ENCODE measurements around the gene CCDC184.
"Not testable (repeated sequence)": the region's sequence is repeated elsewhere in the genome, so short reads cannot be mapped to it uniquely, and the experiment has no call there.

The CCDC184 gene

GRCh38 chr12:48183091-48183875, at the start of gene CCDC184:
CCDC184 (plus strand) TSS chr12:48183644; CDS start chr12:48184123, 479 bp downstream.
- H3K4me3 ChIP-seq (ENCODE audit: low read depth, low read length), result peak within 1 kb of the TSS; percentile 61
- DNase-seq (ENCODE audit: low read depth), result peak; percentile 66
- peak; percentile 47 for TF ChIP-seq CTCF (conservative IDR thresholded peaks at IDR 0.05; ENCODE audit: low read depth, low read length)

- DNase-seq (ENCODE audit: low read depth), result no peak
- no peak for TF ChIP-seq CTCF (conservative IDR thresholded peaks at IDR 0.05; ENCODE audit: low read depth, low read length)
- H3K4me3 ChIP-seq (ENCODE audit: low read depth, low read length), result no peak overlapping the region
Observed at GRCh38 chr12:48135027-48135426, 48.4 kb upstream of the CCDC184 start.

GRCh38 chr12:48142818-48143674, 40.4 kb upstream of the CCDC184 start:
- DNase-seq (ENCODE audit: low read depth), result no peak

GRCh38 chr12:48143898-48144297, 39.5 kb upstream of the CCDC184 start:
- no peak for DNase-seq (ENCODE audit: low read depth)
- TF ChIP-seq CTCF (conservative IDR thresholded peaks at IDR 0.05; ENCODE audit: low read depth, low read length), result peak; percentile 8
- H3K4me3 ChIP-seq (ENCODE audit: low read depth, low read length), result no peak overlapping the region

More at GRCh38 chr12:48142818-48143674, 40.4 kb upstream of the CCDC184 start:
- TF ChIP-seq CTCF (conservative IDR thresholded peaks at IDR 0.05; ENCODE audit: low read depth, low read length), result no peak
- no peak overlapping the region for H3K4me3 ChIP-seq (ENCODE audit: low read depth, low read length)

- no peak overlapping the region for H3K4me3 ChIP-seq (ENCODE audit: low read depth, low read length)
- no peak for DNase-seq (ENCODE audit: low read depth)
- TF ChIP-seq CTCF (conservative IDR thresholded peaks at IDR 0.05; ENCODE audit: low read depth, low read length), result no peak
Observed at GRCh38 chr12:48145981-48146380, 37.5 kb upstream of the CCDC184 start.

GRCh38 chr12:48151103-48151771, 32.2 kb upstream of the CCDC184 start:
- no peak for DNase-seq (ENCODE audit: low read depth)
- no peak overlapping the region for H3K4me3 ChIP-seq (ENCODE audit: low read depth, low read length)
- no peak for TF ChIP-seq CTCF (conservative IDR thresholded peaks at IDR 0.05; ENCODE audit: low read depth, low read length)

- not testable (repeated sequence) for DNase-seq (ENCODE audit: low read depth); H3K4me3 ChIP-seq (ENCODE audit: low read depth, low read length)
Observed at GRCh38 chr12:48155786-48156185, 27.7 kb upstream of the CCDC184 start.
